ENCODE data around the gene HELZ. TPM values are rescaled to one million over a fixed set of nuclear protein-coding genes. Genes with fewer than 3 reads are reported as not detected.

HELZ gene
- total RNA-seq, 1 donor from 2014 or later: 147 TPM

- DNase-seq: no peak
These were observed 166.7 kb downstream of the HELZ start for GRCh38 chr17:67078292-67078691.

- no peak for DNase-seq
These were observed 168.7 kb downstream of the HELZ start for GRCh38 chr17:67076290-67076689.

- no peak for DNase-seq
These were observed 170.2 kb downstream of the HELZ start for GRCh38 chr17:67074781-67075180.

GRCh38 chr17:67072885-67073284, 172.1 kb downstream of the HELZ start:
- DNase-seq: no peak

DNA sequence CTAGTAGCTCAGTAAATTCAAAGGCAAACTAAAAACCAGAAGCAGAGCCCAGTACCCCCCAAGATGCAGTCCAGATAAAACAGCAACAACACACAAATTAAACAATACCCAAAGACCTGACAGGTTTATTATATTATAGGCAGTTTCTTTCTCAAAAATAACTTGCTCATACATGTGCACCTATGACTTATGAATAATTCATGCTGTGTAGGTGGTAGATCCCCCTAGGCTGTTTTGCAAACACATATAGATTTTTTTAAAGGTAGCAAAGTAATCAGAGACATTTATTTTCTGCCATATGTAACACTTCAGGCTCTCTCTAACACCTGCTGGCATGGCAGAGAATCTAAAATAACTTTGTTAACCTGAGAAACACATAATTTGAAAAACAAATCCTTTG, 173.4 kb downstream of the HELZ start:
- DNase-seq: no peak

- no peak for DNase-seq
These were observed 175.3 kb downstream of the HELZ start for GRCh38 chr17:67069603-67070136.

DNA sequence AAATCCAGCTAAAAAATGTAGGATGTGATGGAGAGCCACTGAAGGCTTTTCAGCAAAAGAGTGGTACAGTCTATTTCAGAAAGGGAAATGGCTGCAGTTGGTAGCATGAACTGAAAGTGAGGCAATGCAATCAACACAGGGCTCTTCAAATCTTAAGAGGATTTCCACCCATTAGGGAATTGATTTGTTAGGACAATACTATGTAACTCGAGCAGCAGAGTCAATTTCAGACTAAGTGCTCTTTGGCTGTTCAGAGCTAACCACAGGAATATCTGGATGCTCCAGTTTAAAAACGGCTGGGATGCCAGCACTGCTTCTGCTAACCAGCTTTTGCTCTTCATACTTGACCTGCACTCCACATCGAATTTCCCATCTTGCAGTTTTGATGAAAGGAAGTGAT, 176.0 kb downstream of the HELZ start:
- DNase-seq: no peak

DNA sequence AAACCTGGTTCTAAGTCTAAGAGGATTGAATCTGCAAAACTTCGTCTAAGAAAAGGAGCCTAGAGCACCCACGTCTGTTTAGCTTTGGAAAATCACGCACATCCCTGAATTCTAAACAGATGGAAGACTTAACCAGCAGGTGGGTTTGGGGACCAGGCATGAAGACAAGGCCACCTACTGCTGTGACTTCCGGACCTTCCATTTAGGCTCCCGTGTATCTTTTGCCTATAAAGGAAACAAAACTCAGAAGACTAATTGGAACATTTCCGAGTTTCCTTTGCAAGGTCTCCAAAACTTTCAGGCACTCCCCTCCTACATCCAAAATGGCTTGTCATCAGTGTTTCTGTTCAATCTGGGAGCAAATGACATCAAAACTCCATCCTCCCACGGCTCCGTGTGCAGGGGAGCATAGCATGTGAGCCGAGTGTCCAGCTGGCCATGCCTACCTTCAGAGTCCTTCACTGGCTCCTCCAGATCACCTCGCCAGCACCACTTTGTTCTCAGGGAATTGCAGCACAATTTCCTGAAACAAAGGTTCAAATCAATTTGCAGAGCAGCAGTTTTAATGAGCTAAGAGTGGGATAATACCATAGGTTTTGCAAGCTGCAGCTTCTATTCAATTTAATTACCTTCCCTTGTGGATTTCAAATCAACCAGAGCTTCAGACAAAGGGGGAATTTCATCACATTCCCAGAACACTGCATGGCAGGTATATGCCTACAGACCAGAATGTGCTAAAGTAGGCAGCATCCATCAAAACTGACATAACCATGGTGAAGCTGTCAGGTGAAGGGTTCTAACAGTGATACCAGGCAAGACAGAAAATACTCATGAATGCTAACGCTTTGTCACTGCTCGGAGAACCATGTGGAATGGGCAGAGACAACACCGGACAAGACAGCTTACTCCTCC, 177.2 kb downstream of the HELZ start:
- DNase-seq: no peak

GRCh38 chr17:67066717-67067116, 178.3 kb downstream of the HELZ start:
- no peak for DNase-seq

DNA sequence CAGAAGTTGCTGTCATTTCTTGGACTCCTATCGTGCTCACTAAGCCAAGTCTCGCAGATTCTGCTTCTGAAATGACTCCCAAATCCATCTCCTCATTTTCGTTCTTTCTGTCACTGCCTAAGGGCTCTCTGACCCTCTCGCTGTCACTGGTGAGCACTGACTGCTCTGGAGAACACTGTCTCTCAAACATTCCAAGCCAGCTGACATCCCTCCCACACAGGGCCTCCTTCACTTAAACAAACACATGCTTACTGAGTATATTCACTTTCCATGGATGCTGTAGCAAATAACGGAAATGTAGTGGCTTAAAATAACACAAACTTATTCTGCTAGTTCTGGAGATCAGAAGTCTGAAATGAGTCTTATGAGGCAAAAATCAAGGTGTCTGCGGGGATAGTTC, 181.9 kb downstream of the HELZ start:
- peak; percentile 26 for DNase-seq

DNA sequence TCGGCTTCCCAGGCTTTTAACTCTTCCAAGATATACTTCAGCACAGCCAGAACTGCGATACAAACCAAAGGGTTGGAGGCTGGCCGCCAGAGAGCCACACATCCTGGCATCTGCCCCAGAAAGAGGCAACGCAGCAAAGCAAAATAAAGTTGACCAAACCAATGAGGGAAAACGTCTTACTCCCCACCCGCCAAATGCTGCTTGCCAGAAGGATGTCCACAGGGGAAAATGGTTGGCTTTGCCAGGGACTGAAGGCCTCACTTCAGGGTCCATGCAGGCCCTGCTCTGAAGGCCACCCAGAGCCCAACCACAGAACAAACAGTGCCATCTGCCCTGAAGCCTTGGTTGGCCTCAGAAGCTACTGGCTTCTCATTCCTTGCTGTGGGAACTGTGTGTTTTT, 185.6 kb downstream of the HELZ start:
- DNase-seq: no peak

DNA sequence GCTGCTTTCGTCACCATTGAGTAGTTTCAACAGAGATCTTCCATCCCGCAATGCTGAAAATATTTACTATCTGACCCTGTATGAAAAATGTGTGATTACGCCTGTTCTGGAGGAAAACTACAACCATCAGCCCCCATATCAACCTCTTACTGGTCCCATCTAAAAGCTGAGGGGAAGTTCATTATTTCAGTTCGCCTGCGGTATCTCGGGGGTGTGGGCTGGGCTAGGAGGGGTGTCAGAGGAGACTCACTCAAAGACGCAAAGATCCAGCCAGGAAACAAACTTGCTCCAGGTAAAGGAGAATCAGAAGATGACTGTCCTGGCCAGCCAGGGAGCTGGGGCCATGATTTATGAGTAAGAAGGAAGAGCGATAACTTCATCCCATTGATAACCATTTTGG, 187.0 kb downstream of the HELZ start:
- no peak for DNase-seq

DNA sequence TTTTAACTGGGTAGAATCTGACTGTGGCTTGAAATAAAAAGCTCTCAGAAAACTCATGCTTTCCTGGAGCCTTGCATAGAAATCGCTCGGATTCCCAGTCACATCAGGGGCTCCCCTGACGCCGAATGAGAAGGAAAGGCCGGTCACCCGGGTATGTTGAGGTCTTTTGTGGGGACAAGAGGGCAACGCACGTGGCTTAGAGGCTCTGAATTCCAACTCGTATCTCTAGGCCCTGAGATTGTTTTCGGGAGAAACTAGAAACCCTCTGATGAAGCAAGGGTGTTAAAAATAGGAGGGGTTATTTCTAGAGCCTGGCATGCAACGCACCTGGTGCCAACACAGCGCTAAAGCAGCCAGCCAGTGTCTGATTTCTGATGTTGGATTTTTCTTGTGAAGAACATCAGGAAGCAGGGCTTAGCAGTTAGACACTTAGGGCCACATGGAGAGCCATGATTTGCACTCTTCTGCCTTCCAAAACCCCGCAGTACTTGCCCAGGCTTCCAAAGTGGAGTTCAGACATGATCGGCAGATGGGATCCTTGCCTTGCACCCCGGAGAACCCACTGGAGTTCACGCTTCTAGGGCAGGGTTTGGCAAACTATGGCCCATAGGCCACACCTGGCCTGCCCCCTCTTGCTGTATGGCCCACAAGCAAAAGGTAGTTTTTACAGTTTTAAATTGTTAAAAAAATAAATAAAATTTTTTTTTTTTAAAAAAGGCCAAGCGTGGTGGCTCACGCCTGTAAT, 188.1 kb downstream of the HELZ start:
- peak; percentile 52 for DNase-seq

DNA sequence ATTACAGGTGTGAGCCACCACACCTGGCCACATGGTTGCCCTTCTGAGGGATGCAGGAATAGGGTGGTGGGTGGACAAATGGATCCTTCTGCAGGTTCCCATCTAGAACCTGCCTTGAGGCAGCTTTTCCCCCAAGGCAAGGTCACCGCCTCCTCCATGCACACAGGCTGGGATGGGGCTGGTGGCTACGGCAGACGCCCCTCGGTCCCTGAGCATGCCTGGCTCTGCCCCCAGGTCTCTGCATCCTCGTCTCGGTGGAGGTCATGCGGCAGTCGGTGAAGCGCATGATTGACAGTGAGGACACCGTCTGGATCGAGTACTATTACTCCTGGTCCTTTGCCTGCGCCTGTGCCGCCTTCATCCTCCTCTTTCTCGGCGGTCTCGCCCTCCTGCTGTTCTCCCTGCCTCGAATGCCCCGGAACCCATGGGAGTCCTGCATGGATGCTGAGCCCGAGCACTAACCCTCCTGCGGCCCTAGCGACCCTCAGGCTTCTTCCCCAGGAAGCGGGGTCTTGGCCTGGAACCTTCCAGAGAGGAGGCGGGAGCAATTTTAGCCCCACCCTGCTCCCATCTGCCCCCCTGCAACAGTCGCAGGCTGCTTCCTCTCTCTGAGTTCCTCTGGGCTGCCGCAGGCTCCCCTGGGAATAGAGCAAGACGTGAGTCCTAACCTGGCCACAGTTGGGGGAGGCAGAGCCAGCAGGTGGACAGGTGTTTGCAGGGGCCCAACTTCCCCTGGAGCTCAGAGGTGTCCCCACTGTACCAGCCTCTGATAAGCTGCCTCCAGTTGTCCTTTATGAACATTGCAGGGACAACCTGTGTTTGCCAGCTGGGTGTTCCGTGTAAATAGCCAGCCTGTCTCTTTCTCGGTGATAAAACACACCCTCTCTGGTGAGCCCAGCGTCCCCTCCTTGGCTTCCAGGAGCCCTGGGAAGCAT, 188.9 kb downstream of the HELZ start:
- no peak for DNase-seq

DNA sequence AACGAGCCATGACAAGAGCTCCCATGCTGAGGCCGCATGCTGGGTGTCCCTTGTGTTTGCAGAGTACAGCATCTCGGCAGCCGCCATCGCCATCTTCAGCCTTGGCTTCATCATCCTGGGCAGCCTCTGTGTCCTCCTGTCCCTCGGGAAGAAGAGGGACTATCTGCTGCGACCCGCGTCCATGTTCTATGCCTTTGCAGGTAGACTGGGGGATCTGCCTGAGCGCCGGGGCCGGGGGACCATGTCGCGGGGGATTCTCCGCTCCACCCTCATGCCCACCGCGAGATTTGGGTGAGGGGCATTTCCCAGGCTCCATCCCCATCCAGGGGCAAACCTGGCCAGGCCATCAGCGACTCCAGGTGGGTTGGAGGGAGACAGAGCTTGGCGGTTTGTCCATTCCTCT, 190.0 kb downstream of the HELZ start:
- DNase-seq: no peak

DNA sequence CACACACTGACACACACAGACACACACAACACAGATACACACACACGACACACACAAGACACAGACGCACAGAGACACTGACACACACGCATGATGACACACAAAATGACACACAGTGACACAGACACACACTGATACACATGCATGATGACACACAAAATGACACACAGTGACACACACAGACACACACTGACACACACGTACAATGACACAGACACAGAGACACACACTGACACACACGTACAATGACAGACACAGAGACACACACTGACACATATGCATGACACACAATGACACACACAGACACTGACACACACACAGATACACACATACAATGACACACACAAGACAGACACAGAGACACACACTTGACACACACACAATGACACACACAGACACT, 190.4 kb downstream of the HELZ start:
- no peak for DNase-seq

GRCh38 chr17:67054011-67054591, 190.9 kb downstream of the HELZ start:
- peak; percentile 54 for DNase-seq

GRCh38 chr17:67053438-67054000, 191.5 kb downstream of the HELZ start:
- no peak for DNase-seq

GRCh38 chr17:67052720-67053437, 192.1 kb downstream of the HELZ start:
- DNase-seq: no peak

DNA sequence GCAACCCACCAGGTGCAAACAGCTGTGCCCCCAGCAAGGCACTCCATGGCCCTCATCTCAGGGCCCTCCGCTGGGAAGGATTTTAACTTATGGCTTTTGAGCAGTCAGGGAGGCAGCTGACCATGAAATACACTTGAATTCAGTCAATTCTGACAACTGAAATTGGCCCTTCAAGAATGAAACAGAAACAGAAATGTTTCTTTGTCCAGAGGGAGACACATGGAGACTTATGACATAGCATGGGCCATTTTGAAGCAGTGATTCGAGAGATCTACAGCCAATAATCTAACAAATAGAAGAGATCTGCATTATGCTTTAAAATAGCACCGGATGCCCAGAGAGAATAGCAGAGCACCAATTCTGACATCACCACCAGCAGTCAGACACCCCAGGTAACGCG, 193.2 kb downstream of the HELZ start:
- no peak for DNase-seq

DNA sequence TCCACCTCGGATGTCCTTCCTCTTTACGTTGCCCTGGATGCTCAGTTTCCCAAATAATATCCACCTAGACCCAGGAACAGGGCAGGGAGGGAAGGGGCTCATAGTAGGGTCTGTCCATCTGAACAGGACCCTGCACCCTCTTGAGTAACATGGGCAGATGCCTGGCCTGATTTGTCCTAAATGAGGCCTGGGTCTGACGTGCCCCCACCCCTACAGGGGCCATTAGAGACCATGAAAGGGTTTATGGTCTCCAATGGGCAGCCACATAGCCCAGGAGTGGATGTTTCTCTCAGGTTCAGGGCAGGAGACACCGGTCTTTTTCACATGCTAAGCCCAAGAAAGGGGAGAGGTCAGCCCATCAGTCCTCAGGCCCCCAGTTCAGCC, 193.8 kb downstream of the HELZ start:
- DNase-seq: no peak
